DOHH2 (cell line): ENCODE measurements around the gene PFDN2.

Experiments used
- EZH2phosphoT487 ChIP-seq: fragments of 200-600 bp; sonication (generic); IDR thresholded peaks from 2 replicates; pipeline ENCODE4 v1.6.1; 2017; ENCODE audit warnings: borderline replicate concordance, mild to moderate bottlenecking, antibody characterized with exemption, low read length, moderate library complexity, mixed read lengths
- TF ChIP-seq, protein P1 (sequence below): fragments of 200-600 bp; sonication (generic); IDR thresholded peaks from one replicate; pipeline ENCODE4 v1.5.1; 2014; ENCODE audit warnings: antibody characterized with exemption, mild to moderate bottlenecking, low read depth, low read length; ENCODE audit not compliant: poor library complexity, severe bottlenecking

DNA sequence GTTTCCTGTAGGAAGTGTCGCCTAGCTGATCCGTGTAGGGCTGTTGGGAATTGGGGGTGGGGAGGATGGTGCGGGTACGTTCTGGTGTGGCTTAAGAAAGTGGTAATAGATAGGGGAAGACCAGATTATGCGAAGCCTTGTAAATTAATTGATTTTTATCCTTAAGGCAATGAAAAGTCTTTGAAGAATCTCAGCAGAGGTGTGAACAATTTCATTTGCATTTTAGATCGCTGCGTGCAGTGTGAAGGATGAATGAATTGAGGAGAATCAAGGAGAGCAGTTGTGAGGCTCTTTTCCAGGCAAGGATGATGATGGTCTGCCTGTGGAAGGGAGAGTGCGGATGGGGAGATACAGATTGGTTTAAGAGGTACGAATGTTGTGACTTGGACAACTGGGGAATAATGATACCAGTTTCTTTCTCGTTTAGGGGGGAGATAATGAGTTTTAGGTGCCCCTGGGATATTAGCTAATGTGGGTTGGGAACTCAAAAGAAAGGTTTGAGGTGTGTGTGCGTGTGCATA, 15.4 kb upstream of the PFDN2 start:
- TF ChIP-seq, protein P1, sequence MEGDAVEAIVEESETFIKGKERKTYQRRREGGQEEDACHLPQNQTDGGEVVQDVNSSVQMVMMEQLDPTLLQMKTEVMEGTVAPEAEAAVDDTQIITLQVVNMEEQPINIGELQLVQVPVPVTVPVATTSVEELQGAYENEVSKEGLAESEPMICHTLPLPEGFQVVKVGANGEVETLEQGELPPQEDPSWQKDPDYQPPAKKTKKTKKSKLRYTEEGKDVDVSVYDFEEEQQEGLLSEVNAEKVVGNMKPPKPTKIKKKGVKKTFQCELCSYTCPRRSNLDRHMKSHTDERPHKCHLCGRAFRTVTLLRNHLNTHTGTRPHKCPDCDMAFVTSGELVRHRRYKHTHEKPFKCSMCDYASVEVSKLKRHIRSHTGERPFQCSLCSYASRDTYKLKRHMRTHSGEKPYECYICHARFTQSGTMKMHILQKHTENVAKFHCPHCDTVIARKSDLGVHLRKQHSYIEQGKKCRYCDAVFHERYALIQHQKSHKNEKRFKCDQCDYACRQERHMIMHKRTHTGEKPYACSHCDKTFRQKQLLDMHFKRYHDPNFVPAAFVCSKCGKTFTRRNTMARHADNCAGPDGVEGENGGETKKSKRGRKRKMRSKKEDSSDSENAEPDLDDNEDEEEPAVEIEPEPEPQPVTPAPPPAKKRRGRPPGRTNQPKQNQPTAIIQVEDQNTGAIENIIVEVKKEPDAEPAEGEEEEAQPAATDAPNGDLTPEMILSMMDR = no peak
- TF ChIP-seq EZH2phosphoT487 = no peak
